Neural progenitor cell (in vitro differentiated cells): ENCODE data around the gene CPA4.
"Not testable (repeated sequence)": the region's sequence is repeated elsewhere in the genome, so short reads cannot be mapped to it uniquely, and the experiment has no call there.

Experiments
- EZH2 ChIP-seq: fragments of 200-600 bp; sonication (generic); IDR thresholded peaks from 2 replicates; pipeline ENCODE4 v1.6.1; 2017; ENCODE audit warnings: antibody characterized with exemption, mild to moderate bottlenecking, moderate library complexity
- TF ChIP-seq, protein P1 (sequence below): fragments of 200-600 bp; sonication (generic); IDR thresholded peaks from 2 replicates; pipeline ENCODE4 v1.5.1; 2017; ENCODE audit warnings: antibody characterized with exemption, mild to moderate bottlenecking

- TF ChIP-seq, protein P1, sequence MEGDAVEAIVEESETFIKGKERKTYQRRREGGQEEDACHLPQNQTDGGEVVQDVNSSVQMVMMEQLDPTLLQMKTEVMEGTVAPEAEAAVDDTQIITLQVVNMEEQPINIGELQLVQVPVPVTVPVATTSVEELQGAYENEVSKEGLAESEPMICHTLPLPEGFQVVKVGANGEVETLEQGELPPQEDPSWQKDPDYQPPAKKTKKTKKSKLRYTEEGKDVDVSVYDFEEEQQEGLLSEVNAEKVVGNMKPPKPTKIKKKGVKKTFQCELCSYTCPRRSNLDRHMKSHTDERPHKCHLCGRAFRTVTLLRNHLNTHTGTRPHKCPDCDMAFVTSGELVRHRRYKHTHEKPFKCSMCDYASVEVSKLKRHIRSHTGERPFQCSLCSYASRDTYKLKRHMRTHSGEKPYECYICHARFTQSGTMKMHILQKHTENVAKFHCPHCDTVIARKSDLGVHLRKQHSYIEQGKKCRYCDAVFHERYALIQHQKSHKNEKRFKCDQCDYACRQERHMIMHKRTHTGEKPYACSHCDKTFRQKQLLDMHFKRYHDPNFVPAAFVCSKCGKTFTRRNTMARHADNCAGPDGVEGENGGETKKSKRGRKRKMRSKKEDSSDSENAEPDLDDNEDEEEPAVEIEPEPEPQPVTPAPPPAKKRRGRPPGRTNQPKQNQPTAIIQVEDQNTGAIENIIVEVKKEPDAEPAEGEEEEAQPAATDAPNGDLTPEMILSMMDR, result not testable (repeated sequence)
- TF ChIP-seq EZH2, result not testable (repeated sequence)
Measured at GRCh38 chr7:130321542-130322229, 28.7 kb downstream of the CPA4 start.
